HuH-7 (cell line): ENCODE results near the gene VIPR2.

Experiments
- DNase-seq: peaks from one replicate; pipeline ENCODE4 v3.0.0; 2011; ENCODE audit warnings: low spot score

VIPR2 gene

DNA sequence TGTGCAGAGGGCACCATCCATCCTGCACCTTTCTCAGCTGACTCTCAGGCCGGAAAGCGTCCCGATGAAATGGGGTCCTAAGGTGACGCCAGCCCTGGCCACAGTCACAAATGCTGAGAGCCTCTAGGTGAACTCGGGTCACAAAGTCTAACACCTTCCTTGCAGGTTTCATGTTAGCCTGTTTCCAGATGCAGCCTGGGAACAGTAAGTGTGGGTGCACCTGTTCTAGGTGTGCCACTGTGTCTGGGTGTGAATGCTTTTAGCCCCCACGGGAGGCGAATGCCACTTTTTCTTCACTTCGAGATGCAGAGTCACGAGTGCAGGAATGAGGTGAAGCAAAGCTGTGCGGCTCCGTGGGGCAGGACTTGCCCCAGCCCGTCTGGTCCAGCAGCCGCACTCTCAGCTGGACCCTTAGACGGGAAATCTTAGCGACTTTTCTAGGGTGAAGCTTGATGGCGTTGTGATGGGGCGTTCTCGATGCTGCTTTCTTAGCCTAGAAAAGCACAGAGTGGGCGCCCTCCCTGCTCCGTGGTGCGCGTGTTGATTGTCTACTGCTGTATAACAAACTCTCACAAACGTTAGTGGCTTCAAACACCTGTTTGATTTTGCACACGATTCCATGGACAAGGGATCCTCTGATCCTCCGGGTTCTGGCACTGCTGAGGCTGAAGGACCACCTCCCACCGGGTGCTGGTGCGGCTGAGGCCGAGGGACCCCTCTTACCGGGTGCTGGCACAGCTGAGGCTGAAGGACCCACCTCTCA lies 13.6 kb upstream of the VIPR2 start:
- DNase-seq: no peak

- no peak for DNase-seq
Measured at GRCh38 chr7:159157714-159158113, 13.0 kb upstream of the VIPR2 start.

DNA sequence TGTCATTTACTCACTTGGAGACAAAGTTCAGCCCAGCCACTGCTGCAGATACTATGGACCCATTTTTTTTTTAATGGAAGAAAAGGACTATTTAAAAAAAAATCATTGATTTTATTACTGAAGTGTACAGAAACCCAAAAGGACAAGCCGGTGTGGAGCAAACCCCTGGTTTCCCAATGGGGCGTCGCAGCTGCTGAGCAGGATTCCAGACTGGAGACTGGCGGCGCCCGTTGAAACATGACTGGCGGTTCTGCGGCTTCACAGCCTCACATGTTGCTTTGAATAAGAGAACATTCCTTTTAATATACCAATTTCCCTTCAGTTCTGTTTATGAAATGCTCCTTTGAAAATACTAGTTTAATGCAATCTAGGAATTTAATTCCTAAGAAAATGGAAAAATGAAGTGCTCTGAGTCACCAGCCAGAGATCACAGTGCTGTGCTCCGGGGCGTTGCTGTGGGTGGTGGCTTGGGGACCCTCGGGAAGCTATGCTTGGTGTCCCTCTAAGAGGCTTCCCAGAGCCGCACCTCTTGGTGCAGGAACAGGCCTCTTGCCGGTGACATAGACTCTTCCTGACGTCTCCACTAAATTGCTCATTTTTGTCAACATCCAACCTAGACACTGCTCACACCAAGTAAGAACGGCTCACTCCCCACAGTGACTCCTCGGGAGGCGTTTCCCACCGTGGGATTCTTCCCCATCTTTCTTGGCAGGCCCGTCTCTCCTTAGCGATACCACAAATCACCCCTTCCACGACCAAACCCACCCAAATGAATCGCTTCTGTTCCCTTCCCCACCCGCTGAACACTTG lies 12.0 kb upstream of the VIPR2 start:
- DNase-seq: no peak

DNA sequence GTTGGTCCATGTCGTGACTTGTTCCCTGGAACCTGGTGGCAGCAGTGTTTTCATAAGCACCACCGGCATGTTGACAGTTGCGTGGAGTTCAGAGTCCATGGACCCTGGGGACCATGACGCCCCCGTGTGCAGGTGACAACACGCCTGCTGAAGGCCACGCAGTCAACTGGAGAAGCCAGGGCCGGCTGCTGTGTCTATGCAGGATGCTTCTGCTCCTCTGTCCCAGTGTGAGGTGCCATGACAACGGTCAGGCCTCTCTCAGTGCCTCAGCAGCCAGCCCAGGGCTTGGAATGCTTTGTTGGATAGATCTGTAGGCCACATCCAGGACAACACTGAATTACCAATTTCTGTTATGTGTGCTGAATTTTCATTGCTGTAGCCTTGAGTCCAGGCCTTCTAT lies 10.7 kb upstream of the VIPR2 start:
- no peak for DNase-seq

GRCh38 chr7:159154243-159154642 lies 9.6 kb upstream of the VIPR2 start:
- DNase-seq: no peak

- DNase-seq: no peak
Measured at GRCh38 chr7:159153511-159153910, 8.8 kb upstream of the VIPR2 start.

- DNase-seq: no peak
Measured at GRCh38 chr7:159152816-159153215, 8.1 kb upstream of the VIPR2 start.

DNA sequence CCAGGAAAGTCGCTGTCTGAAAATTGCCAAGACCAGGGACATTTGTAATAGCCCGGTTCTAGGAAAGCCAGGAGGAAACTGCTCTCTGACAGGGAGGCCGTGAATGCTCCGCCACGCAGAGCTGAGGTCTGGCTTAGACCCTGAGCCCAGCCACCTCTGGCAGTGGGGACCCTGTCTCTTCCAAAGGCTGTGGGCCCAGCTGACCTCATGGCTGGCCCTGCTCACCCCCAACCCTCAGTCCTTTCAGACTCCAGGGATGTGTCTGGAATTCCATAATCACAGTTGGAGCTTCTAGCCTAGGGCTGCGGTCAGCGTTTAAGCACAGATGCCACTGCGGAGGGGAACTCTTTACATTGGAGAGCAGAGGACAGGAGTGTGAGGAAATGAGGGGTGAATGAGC lies 6.6 kb upstream of the VIPR2 start:
- no peak for DNase-seq

- no peak for DNase-seq
Measured at GRCh38 chr7:159149488-159149887, 4.8 kb upstream of the VIPR2 start.

DNA sequence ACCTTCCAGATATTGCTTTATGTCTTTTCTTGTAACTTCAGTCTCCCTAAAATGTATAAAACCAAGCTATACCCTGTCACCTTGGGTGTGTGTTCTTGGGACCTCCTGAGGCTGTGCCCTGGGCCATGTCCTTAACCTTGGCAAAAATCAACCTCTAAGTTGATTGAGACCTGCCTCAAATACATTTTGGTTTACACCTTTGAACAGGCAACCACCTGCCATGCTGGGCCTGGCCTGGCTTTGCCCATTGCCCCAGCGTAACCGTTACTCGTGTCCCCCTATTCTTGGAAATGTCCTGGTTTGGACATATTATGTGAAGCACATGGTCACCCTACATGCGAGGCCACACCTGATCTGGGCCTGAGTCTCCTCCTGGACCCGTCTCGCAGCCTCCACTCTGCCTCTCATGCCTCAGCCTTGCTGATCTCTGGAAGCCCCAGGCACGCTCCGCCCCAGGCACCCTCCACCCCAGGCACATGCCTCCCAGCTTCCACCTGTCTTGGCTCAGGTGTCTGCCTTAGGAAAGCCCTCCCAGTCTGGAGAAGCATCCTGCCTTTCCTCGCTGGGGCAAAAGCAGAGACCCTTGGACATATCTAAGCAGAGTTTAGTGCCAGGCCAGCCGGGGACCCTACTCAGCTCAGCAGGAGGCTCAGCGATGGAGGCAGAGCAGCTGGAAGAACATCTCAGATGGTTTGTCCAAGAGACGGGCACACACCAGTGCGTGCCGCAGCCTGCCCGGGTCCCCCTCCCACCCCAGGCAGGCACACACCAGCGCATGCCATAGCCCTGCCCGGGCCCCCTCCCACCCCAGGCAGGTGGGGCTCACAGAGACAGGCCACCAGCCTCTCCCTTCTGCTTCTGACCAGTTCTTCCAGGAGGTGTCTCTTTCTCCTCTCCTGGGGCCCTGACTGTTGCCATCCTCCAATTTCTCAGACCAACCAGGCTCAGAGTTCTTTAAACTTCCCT lies 4.0 kb upstream of the VIPR2 start:
- DNase-seq: no peak

DNA sequence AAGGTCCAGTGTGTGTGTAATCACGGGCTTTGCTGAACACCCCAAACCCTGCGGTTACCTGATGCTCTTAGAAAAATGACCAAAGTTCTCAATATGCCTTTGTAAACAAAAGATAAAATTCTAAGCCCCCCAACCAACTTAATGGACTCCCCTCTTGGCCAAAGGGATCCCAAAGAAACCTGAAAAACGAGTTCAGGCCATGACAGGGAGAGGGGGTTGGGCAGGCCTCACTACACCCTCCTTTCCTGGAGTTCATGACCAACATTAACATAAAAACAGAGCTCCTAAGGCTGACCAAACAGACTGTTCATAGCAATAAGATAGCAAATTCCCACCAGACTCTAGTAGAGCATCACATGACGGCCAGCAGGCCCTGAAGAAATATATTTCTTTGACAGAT lies 3.0 kb upstream of the VIPR2 start:
- no peak for DNase-seq

- DNase-seq: no peak
Measured at GRCh38 chr7:159147246-159147645, 2.6 kb upstream of the VIPR2 start.

GRCh38 chr7:159146084-159146858 lies 1.6 kb upstream of the VIPR2 start:
- DNase-seq: no peak

GRCh38 chr7:159145490-159145855 lies 806 bp upstream of the VIPR2 start:
- no peak for DNase-seq

DNA sequence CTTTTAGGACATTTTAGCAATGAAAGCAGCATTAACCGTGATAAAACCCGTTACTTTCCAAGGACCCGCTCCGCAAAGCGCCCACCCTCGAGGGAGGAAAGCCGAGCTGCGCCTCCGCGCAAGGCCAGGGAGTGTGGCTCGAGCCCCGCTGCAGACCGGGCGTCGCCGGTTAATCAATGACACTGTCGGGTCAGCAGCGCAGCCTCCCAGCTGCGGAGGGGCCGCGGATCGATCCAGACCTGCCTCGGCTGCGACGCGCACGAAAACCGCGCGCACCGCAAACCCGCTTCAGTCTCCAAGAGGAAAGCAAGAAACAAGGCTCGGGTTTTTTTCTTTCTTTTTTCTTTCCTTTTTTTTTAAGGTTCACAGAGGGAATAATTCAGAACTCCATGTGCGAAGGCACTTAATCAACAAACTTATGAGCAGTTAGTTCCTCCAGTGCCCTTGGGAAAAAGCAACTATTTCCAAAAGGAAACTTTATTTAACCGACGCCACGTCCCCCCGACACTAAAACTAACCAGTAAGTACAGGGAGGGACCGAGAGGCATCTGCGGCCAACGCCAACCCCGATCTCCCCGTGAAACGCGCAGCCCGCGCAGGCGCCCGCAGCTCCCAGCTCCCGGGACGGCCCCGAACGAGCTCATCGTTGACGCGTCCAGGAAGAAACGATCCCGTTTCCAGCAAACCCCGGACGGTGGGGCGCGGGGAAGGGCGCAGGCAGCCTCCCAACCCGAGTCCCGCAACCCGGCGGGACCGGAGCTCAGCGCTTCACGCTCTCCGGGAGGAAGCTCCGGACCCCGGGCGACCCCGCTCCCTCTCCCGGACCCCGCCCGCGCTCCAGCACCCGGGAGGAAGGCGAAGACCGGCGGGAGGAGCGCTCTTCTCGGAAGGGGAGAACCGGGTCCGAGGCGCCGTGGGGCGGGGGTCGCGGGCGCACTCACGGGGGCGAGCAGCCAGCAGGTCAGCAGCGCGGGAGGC lies 598 bp downstream of the VIPR2 start:
- DNase-seq: no peak

DNA sequence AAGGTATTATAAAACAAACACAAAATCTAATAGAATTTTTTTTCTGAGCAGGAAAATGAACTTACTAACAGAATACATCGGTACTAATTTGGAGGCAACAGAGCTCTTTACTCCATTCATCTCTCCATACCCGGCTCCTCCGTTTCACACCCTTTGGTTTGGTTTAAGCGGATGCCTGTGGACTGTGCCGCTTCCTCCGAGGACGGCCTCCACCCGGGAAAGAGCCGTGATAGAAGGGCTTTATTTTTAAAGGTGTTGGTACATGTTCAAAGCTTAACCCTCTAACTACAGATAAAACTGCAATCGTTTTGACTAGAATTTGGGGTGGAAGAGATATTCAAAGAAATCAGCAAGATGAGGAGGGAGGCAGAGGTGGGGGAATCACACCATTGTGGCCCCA lies 1.9 kb downstream of the VIPR2 start:
- no peak for DNase-seq

GRCh38 chr7:159142199-159142598 lies 2.5 kb downstream of the VIPR2 start:
- DNase-seq: no peak

DNA sequence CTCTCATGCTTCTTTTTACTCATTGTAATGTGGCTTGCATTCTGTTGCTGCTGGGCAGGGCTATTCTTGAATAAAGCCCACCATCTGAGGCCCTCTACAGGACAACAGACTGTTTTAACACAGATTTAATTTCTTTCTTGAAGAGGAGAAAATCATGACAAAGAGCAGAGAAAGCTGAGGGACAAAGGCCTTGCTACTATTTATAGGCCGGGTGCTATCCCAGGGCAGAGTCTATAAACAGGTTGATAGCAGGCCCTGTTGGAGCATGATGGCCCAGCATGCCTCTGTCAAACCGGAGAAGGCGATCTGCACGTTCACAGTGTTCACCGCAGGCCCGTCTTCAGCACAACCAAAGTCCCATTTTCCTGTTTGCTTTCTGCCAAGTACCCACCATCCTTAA lies 3.0 kb downstream of the VIPR2 start:
- DNase-seq: no peak

- no peak for DNase-seq
Measured at GRCh38 chr7:159141167-159141566, 3.5 kb downstream of the VIPR2 start.

- DNase-seq: no peak
Measured at GRCh38 chr7:159140170-159140910, 4.3 kb downstream of the VIPR2 start.
